Measurements from ENCODE around the gene PTPN6. TPM values are rescaled to one million over a fixed set of nuclear protein-coding genes. Genes with fewer than 3 reads are reported as not detected.

Gene PTPN6
- total and polyA plus RNA-seq, 10 of the 15 experiments (the other 5 are each of a cell fraction or from before 2014, with no cell fraction given) = 229 to 457 (median 370) TPM

- TF ChIP-seq IRF5 (IDR thresholded peaks at IDR 0.05; ENCODE audit: borderline replicate concordance) (no peak), GABPA (IDR thresholded peaks at IDR 0.05; ENCODE audit: low read depth) (no peak), POLR2AphosphoS5 (IDR thresholded peaks at IDR 0.05; ENCODE audit: low read length) (peak; percentile 97), RAD51 (IDR thresholded peaks at IDR 0.05) (peak; percentile 97), KDM1A (IDR thresholded peaks at IDR 0.05; ENCODE audit: borderline replicate concordance) (no peak), SUPT20H (IDR thresholded peaks at IDR 0.05; ENCODE audit: borderline replicate concordance, control insufficient read depth, low read depth, low read length) (no peak), DPF2 (IDR thresholded peaks at IDR 0.05) (peak; percentile 97), ZBTB33 (IDR thresholded peaks at IDR 0.05) (no peak), EZH2 (IDR thresholded peaks at IDR 0.05; ENCODE audit: borderline replicate concordance, control insufficient read depth, low read depth, low read length) (no peak), FOXK2 (IDR thresholded peaks at IDR 0.05) (no peak), ZNF622 (IDR thresholded peaks at IDR 0.05) (no peak), POU2F2 (IDR thresholded peaks at IDR 0.05; ENCODE audit: borderline replicate concordance, low read depth, low read length) (peak; percentile 99), ELK1 (IDR thresholded peaks at IDR 0.05; ENCODE audit: low read depth, low read length) (peak; percentile 61; the same call in 1 of the 2 replicates), REST (IDR thresholded peaks at IDR 0.05; ENCODE audit: low read depth, low read length) (0 out of 2 replicates have a peak, but pooled peaks have one; percentile 12), CTCF (IDR thresholded peaks at IDR 0.05 in 2 of 3, conservative IDR thresholded peaks at IDR 0.05 in 1 of 3; ENCODE audit: control insufficient read depth in 2 of 3, extremely low read depth in 1 of 3, insufficient read depth in 1 of 3, low read depth in 3 of 3, low read length in 3 of 3) (no peak), PKNOX1 (IDR thresholded peaks at IDR 0.05) (peak; percentile 67)
Observed at GRCh38 chr12:6953442-6954315, 2.5 kb downstream of the PTPN6 start (continued).

Data from GM12878 (cell line).